ENCODE data around the gene SLC22A23.

Gene SLC22A23

DNA sequence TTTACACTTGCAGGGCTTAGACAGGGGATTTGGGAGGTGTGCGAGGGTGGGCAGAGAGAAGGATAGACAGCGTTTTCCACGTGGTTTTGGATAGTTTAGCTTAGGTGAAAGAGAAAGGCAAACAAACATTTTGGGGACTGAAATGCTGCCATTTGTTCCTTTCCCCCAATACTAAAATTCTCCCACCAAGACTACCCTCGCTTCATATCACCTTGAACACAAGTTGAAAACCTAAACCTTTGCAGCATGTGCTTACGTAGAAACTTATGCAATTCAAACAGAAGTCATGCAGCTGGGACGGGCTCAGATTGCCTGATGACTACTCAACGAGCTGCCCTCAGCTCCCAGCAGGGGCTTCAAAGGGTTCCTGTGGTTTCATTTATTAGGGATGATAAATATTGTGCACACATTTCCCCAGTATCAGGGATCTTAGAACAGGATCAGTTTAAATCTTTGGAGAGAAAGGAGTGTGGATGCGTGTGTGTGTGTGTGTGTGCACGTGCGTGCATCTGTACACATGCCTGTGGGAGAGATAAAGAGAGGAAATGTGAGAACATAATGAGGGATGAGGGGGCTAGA lies 77.3 kb downstream of the SLC22A23 start (continued):
- TF ChIP-seq ZNF776 (tag by site-specific recombination; IDR thresholded peaks at IDR 0.05; ENCODE audit: borderline replicate concordance) = no peak
- no peak for TF ChIP-seq ZNF529 (tag by site-specific recombination; IDR thresholded peaks at IDR 0.05; ENCODE audit: insufficient replicate concordance)
- TF ChIP-seq, protein P1, sequence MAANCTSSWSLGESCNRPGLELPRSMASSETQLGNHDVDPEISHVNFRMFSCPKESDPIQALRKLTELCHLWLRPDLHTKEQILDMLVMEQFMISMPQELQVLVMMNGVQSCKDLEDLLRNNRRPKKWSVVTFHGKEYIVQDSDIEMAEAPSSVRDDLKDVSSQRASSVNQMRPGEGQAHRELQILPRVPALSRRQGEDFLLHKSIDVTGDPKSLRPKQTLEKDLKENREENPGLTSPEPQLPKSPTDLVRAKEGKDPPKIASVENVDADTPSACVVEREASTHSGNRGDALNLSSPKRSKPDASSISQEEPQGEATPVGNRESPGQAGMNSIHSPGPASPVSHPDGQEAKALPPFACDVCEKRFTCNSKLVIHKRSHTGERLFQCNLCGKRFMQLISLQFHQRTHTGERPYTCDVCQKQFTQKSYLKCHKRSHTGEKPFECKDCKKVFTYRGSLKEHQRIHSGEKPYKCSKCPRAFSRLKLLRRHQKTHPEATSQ (tag by site-specific recombination; IDR thresholded peaks at IDR 0.05) = no peak
- TF ChIP-seq ZSCAN16 (tag by site-specific recombination; IDR thresholded peaks at IDR 0.05) = no peak
- no peak for TF ChIP-seq ZNF843 (tag by site-specific recombination; IDR thresholded peaks at IDR 0.05)
- no peak for TF ChIP-seq BCL11A (tag by site-specific recombination; IDR thresholded peaks at IDR 0.05; ENCODE audit: low read depth)
- peak; percentile 47; the same call in 1 of the 2 replicates for TF ChIP-seq ZNF561 (tag by site-specific recombination; IDR thresholded peaks at IDR 0.05; ENCODE audit: borderline replicate concordance)
- TF ChIP-seq MYNN (tag by site-specific recombination; IDR thresholded peaks at IDR 0.05; ENCODE audit: borderline replicate concordance) = no peak
- TF ChIP-seq ZNF707 (tag by site-specific recombination; IDR thresholded peaks at IDR 0.05) = no peak; the same call in 1 of the 2 replicates
- TF ChIP-seq ZNF670 (tag by site-specific recombination; IDR thresholded peaks at IDR 0.05; ENCODE audit: low read depth) = no peak
- TF ChIP-seq ZBTB20 (tag by site-specific recombination; IDR thresholded peaks at IDR 0.05) = no peak
- no peak for TF ChIP-seq ZNF747 (tag by site-specific recombination; IDR thresholded peaks at IDR 0.05)
- TF ChIP-seq, protein P2, sequence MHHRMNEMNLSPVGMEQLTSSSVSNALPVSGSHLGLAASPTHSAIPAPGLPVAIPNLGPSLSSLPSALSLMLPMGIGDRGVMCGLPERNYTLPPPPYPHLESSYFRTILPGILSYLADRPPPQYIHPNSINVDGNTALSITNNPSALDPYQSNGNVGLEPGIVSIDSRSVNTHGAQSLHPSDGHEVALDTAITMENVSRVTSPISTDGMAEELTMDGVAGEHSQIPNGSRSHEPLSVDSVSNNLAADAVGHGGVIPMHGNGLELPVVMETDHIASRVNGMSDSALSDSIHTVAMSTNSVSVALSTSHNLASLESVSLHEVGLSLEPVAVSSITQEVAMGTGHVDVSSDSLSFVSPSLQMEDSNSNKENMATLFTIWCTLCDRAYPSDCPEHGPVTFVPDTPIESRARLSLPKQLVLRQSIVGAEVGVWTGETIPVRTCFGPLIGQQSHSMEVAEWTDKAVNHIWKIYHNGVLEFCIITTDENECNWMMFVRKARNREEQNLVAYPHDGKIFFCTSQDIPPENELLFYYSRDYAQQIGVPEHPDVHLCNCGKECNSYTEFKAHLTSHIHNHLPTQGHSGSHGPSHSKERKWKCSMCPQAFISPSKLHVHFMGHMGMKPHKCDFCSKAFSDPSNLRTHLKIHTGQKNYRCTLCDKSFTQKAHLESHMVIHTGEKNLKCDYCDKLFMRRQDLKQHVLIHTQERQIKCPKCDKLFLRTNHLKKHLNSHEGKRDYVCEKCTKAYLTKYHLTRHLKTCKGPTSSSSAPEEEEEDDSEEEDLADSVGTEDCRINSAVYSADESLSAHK (tag by site-specific recombination; IDR thresholded peaks at IDR 0.05) = no peak
- no peak for TF ChIP-seq SCRT1 (tag by site-specific recombination; IDR thresholded peaks at IDR 0.05; ENCODE audit: borderline replicate concordance)
- TF ChIP-seq ZSCAN30 (tag by site-specific recombination; IDR thresholded peaks at IDR 0.05) = no peak
- TF ChIP-seq RBAK (tag by site-specific recombination; IDR thresholded peaks at IDR 0.05) = no peak
- TF ChIP-seq, protein P3, sequence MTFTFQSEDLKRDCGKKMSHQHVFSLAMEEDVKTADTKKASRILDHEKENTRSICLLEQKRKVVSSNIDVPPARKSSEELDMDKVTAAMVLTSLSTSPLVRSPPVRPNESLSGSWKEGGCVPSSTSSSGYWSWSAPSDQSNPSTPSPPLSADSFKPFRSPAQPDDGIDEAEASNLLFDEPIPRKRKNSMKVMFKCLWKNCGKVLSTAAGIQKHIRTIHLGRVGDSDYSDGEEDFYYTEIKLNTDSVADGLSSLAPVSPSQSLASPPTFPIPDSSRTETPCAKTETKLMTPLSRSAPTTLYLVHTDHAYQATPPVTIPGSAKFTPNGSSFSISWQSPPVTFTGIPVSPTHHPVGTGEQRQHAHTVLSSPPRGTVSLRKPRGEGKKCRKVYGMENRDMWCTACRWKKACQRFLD (tag by site-specific recombination; IDR thresholded peaks at IDR 0.05) = no peak
- TF ChIP-seq WT1 (tag by site-specific recombination; IDR thresholded peaks at IDR 0.05) = no peak; the same call in 1 of the 2 replicates
- TF ChIP-seq ZFP69B (tag by site-specific recombination; IDR thresholded peaks at IDR 0.05) = no peak
- no peak for TF ChIP-seq ZNF223 (tag by site-specific recombination; IDR thresholded peaks at IDR 0.05)
- TF ChIP-seq REPIN1 (tag by site-specific recombination; IDR thresholded peaks at IDR 0.05; ENCODE audit: low read depth) = no peak
- TF ChIP-seq, protein P4, sequence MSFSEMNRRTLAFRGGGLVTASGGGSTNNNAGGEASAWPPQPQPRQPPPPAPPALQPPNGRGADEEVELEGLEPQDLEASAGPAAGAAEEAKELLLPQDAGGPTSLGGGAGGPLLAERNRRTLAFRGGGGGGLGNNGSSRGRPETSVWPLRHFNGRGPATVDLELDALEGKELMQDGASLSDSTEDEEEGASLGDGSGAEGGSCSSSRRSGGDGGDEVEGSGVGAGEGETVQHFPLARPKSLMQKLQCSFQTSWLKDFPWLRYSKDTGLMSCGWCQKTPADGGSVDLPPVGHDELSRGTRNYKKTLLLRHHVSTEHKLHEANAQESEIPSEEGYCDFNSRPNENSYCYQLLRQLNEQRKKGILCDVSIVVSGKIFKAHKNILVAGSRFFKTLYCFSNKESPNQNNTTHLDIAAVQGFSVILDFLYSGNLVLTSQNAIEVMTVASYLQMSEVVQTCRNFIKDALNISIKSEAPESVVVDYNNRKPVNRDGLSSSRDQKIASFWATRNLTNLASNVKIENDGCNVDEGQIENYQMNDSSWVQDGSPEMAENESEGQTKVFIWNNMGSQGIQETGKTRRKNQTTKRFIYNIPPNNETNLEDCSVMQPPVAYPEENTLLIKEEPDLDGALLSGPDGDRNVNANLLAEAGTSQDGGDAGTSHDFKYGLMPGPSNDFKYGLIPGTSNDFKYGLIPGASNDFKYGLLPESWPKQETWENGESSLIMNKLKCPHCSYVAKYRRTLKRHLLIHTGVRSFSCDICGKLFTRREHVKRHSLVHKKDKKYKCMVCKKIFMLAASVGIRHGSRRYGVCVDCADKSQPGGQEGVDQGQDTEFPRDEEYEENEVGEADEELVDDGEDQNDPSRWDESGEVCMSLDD (tag by site-specific recombination; IDR thresholded peaks at IDR 0.05) = no peak
- TF ChIP-seq GFI1B (tag by site-specific recombination; IDR thresholded peaks at IDR 0.05) = no peak
- TF ChIP-seq ZNF549 (tag by site-specific recombination; IDR thresholded peaks at IDR 0.05) = no peak
- TF ChIP-seq KLF7 (tag by site-specific recombination; IDR thresholded peaks at IDR 0.05; ENCODE audit: borderline replicate concordance) = no peak
- TF ChIP-seq, protein P5, sequence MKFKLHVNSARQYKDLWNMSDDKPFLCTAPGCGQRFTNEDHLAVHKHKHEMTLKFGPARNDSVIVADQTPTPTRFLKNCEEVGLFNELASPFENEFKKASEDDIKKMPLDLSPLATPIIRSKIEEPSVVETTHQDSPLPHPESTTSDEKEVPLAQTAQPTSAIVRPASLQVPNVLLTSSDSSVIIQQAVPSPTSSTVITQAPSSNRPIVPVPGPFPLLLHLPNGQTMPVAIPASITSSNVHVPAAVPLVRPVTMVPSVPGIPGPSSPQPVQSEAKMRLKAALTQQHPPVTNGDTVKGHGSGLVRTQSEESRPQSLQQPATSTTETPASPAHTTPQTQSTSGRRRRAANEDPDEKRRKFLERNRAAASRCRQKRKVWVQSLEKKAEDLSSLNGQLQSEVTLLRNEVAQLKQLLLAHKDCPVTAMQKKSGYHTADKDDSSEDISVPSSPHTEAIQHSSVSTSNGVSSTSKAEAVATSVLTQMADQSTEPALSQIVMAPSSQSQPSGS (tag by site-specific recombination; IDR thresholded peaks at IDR 0.05; ENCODE audit: low read depth) = no peak
- no peak for TF ChIP-seq BCL11B (tag by site-specific recombination; IDR thresholded peaks at IDR 0.05; ENCODE audit: low read depth)
- TF ChIP-seq ZNF664 (tag by site-specific recombination; IDR thresholded peaks at IDR 0.05) = no peak
- TF ChIP-seq, protein P6, sequence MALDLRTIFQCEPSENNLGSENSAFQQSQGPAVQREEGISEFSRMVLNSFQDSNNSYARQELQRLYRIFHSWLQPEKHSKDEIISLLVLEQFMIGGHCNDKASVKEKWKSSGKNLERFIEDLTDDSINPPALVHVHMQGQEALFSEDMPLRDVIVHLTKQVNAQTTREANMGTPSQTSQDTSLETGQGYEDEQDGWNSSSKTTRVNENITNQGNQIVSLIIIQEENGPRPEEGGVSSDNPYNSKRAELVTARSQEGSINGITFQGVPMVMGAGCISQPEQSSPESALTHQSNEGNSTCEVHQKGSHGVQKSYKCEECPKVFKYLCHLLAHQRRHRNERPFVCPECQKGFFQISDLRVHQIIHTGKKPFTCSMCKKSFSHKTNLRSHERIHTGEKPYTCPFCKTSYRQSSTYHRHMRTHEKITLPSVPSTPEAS (tag by site-specific recombination; IDR thresholded peaks at IDR 0.05) = peak; percentile 22; the same call in 1 of the 2 replicates
- TF ChIP-seq OSR2 (tag by site-specific recombination; IDR thresholded peaks at IDR 0.05) = peak; percentile 86
- no peak for TF ChIP-seq ZNF155 (tag by site-specific recombination; IDR thresholded peaks at IDR 0.05)
- no peak for TF ChIP-seq ZNF140 (tag by site-specific recombination; IDR thresholded peaks at IDR 0.05)
